IMR-90 (cell line): ENCODE results near the gene TNFRSF4. TPM values are rescaled to one million over a fixed set of nuclear protein-coding genes. Genes with fewer than 3 reads are reported as not detected.

Experiments
- ATAC-seq: fragments of 200-7000 bp; cut with Tn5 transposase; 2 replicates; pipeline ENCODE4 v1.9.1; 2020; ENCODE audit warnings: low read depth, mild to moderate bottlenecking, moderate library complexity
- BruUV-seq: library from RNA; stranded (reverse); fragments of 400-500 nt; replicated peaks from 2 replicates; lab custom pipeline; 2021; lab: Mats Ljungman, UMichigan
- CTCF ChIA-PET: fragments of 300-600 bp; formaldehyde crosslinking; extraction: SDS; loops from one replicate; lab custom pipeline; 2021; ENCODE audit warnings: antibody characterized with exemption; lab: Yijun Ruan, JAX
- POLR2A ChIA-PET: fragments of 300-600 bp; sonication (Branson Sonifier 250); formaldehyde crosslinking; loops from one replicate; lab custom pipeline; 2022; ENCODE audit warnings: antibody characterized with exemption; ENCODE audit not compliant: unreplicated experiment; lab: Charles Lee
- DNase-seq: peaks from one replicate; pipeline ENCODE4 v3.0.0; 2013
- H2AFZ ChIP-seq: replicated peaks from 2 replicates; pipeline ENCODE3; 2013; ENCODE audit warnings: low read length, mild to moderate bottlenecking; ENCODE audit not compliant: poor library complexity
- H2AK5ac ChIP-seq: 2 replicates; pipeline ENCODE4 v1.6.1; 2013; ENCODE audit warnings: low read depth, low read length, inconsistent platforms
- H2AK9ac ChIP-seq: replicated peaks from 2 replicates; pipeline ENCODE3; 2013; ENCODE audit warnings: mild to moderate bottlenecking, low read depth, low read length, moderate library complexity; ENCODE audit not compliant: poor library complexity
- H2BK120ac ChIP-seq: 2 replicates; pipeline ENCODE4 v1.6.1; 2013; ENCODE audit warnings: low read depth, low read length, inconsistent platforms
- H2BK15ac ChIP-seq: 3 replicates; pipeline ENCODE4 v1.6.1; 2013; ENCODE audit warnings: low read depth, low read length, inconsistent platforms
- H2BK20ac ChIP-seq: 2 replicates; pipeline ENCODE4 v1.6.1; 2013; ENCODE audit warnings: low read depth, mild to moderate bottlenecking, inconsistent platforms, low read length, moderate library complexity
- H2BK5ac ChIP-seq: 2 replicates; pipeline ENCODE4 v1.6.1; 2013; ENCODE audit warnings: mild to moderate bottlenecking, low read depth, low read length, inconsistent platforms; ENCODE audit not compliant: poor library complexity, severe bottlenecking
- H3K14ac ChIP-seq: replicated peaks from 2 replicates; pipeline ENCODE4 v1.6.1; 2013; ENCODE audit warnings: low read depth, low read length, inconsistent platforms
- H3K18ac ChIP-seq: 2 replicates; pipeline ENCODE4 v1.6.1; 2013; ENCODE audit warnings: low read depth, low read length, control low read depth
- H3K23ac ChIP-seq: 2 replicates; pipeline ENCODE4 v1.6.1; 2013; ENCODE audit warnings: low read depth, low read length, inconsistent platforms
- H3K27ac ChIP-seq: 2 replicates; pipeline ENCODE4 v1.5.1; 2013; ENCODE audit warnings: mild to moderate bottlenecking, control low read depth, low read length; ENCODE audit not compliant: insufficient read depth
- H3K27me3 ChIP-seq: 2 replicates; pipeline ENCODE4 v1.6.1; 2013; ENCODE audit warnings: low read length; ENCODE audit not compliant: control insufficient read depth, insufficient read depth
- H3K36me3 ChIP-seq: 2 replicates; pipeline ENCODE4 v1.6.1; 2013; ENCODE audit warnings: low read length, mixed read lengths; ENCODE audit not compliant: control insufficient read depth, insufficient read depth
- H3K4ac ChIP-seq: 2 replicates; pipeline ENCODE4 v1.6.1; 2013; ENCODE audit warnings: low read depth, low read length, inconsistent platforms
- H3K4me1 ChIP-seq: 2 replicates; pipeline ENCODE4 v1.6.1; 2013; ENCODE audit warnings: low read length, mixed read lengths; ENCODE audit not compliant: control insufficient read depth, insufficient read depth
- H3K4me2 ChIP-seq: 2 replicates; pipeline ENCODE4 v1.6.1; 2013; ENCODE audit warnings: low read depth, mild to moderate bottlenecking, control low read depth, low read length, moderate library complexity
- H3K4me3 ChIP-seq: 2 replicates; pipeline ENCODE4 v1.5.1; 2013; ENCODE audit warnings: low read depth, mild to moderate bottlenecking, control low read depth, low read length, moderate library complexity; ENCODE audit not compliant: insufficient read depth
- H3K56ac ChIP-seq: 2 replicates; pipeline ENCODE4 v1.6.1; 2013; ENCODE audit warnings: low read length, inconsistent platforms; ENCODE audit not compliant: insufficient read depth; ENCODE audit errors: extremely low read depth
- H3K79me1 ChIP-seq, 2 experiments: 2 replicates each; pipeline ENCODE4 v1.6.1; 2013; ENCODE audit warnings: low read length in 2 of 2, inconsistent platforms in 1 of 2, low read depth in 1 of 2
- H3K9ac ChIP-seq: 2 replicates; pipeline ENCODE4 v1.6.1; 2013; ENCODE audit warnings: low read depth, low read length, control low read depth
- H3K9me1 ChIP-seq: 2 replicates; pipeline ENCODE4 v1.6.1; 2013; ENCODE audit warnings: low read length, inconsistent platforms; ENCODE audit not compliant: insufficient read depth
- H3K9me3 ChIP-seq: 2 replicates; pipeline ENCODE4 v1.6.1; 2013; ENCODE audit warnings: low read length; ENCODE audit not compliant: control insufficient read depth, insufficient read depth
- H4K20me1 ChIP-seq: 2 replicates; pipeline ENCODE4 v1.6.1; 2013; ENCODE audit warnings: low read length, inconsistent platforms; ENCODE audit not compliant: insufficient read depth
- H4K5ac ChIP-seq: 2 replicates; pipeline ENCODE4 v1.6.1; 2013; ENCODE audit warnings: mild to moderate bottlenecking, low read depth, low read length, control low read depth
- H4K8ac ChIP-seq, 2 experiments: 2 replicates each; pipeline ENCODE4 v1.6.1; 2013; ENCODE audit warnings: low read depth in 2 of 2, low read length in 2 of 2, control low read depth in 1 of 2, inconsistent platforms in 1 of 2
- H4K91ac ChIP-seq: 2 replicates; pipeline ENCODE4 v1.6.1; 2013; ENCODE audit warnings: low read depth, low read length, inconsistent platforms; ENCODE audit not compliant: insufficient read depth
- BHLHE40 ChIP-seq: fragments of 150-350 bp; IDR thresholded peaks from 2 replicates; pipeline ENCODE4 v1.6.1; 2016; ENCODE audit warnings: mild to moderate bottlenecking, low read depth, low read length
- CEBPB ChIP-seq: IDR thresholded peaks from 2 replicates; pipeline ENCODE4 v1.6.1; 2012; ENCODE audit warnings: low read depth, low read length, improper control_type of control experiment
- CHD1 ChIP-seq: IDR thresholded peaks from 2 replicates; pipeline ENCODE4 v1.6.1; 2012; ENCODE audit warnings: low read depth, low read length, improper control_type of control experiment
- ELK1 ChIP-seq: fragments of 150-350 bp; IDR thresholded peaks from 2 replicates; pipeline ENCODE4 v1.6.1; 2016; ENCODE audit warnings: low read depth, mild to moderate bottlenecking, low read length, moderate library complexity, borderline replicate concordance
- FOS ChIP-seq: fragments of 150-350 bp; IDR thresholded peaks from 2 replicates; pipeline ENCODE4 v1.6.1; 2016; ENCODE audit warnings: low read depth, low read length
- MAFK ChIP-seq: IDR thresholded peaks from 2 replicates; pipeline ENCODE4 v1.6.1; 2012; ENCODE audit warnings: low read depth, low read length, improper control_type of control experiment
- MAZ ChIP-seq: IDR thresholded peaks from 2 replicates; pipeline ENCODE4 v1.6.1; 2012; ENCODE audit warnings: low read depth, mild to moderate bottlenecking, low read length, improper control_type of control experiment, moderate library complexity, borderline replicate concordance
- MXI1 ChIP-seq: IDR thresholded peaks from 2 replicates; pipeline ENCODE4 v1.6.1; 2012; ENCODE audit warnings: low read depth, mild to moderate bottlenecking, low read length, moderate library complexity, borderline replicate concordance
- NFE2L2 ChIP-seq: fragments of 150-350 bp; IDR thresholded peaks from 2 replicates; pipeline ENCODE4 v1.6.1; 2016; ENCODE audit warnings: low read depth, mild to moderate bottlenecking, low read length
- POLR2A ChIP-seq: IDR thresholded peaks from 2 replicates; pipeline ENCODE4 v1.6.1; 2012; ENCODE audit warnings: mild to moderate bottlenecking, low read depth, low read length
- RAD21 ChIP-seq: IDR thresholded peaks from 2 replicates; pipeline ENCODE4 v1.6.1; 2012; ENCODE audit warnings: low read length, improper control_type of control experiment
- RCOR1 ChIP-seq: IDR thresholded peaks from 2 replicates; pipeline ENCODE4 v1.6.1; 2012; ENCODE audit warnings: mild to moderate bottlenecking, low read length, improper control_type of control experiment; ENCODE audit not compliant: insufficient replicate concordance
- RFX5 ChIP-seq: IDR thresholded peaks from 2 replicates; pipeline ENCODE4 v1.8.0; 2012; ENCODE audit warnings: low read depth, mild to moderate bottlenecking, low read length, moderate library complexity
- SMC3 ChIP-seq: fragments of 150-350 bp; IDR thresholded peaks from 2 replicates; pipeline ENCODE4 v1.6.1; 2016; ENCODE audit warnings: low read depth, mild to moderate bottlenecking, antibody characterized with exemption, low read length, moderate library complexity
- USF2 ChIP-seq: fragments of 150-350 bp; IDR thresholded peaks from 2 replicates; pipeline ENCODE4 v1.6.1; 2017; ENCODE audit warnings: mild to moderate bottlenecking, antibody characterized with exemption, low read length, low read depth
- WGBS, 2 experiments: methylation state at CpG; one replicate each; pipeline versions ENCODE4 v1.1.5 to v1.1.7; 2013; ENCODE audit warnings: missing lambda C conversion rate in 2 of 2; ENCODE audit not compliant: insufficient read length in 1 of 2; ENCODE audit errors: extremely low coverage in 2 of 2; 5-methylcytosine and 5-hydroxymethylcytosine counted together
- dilution Hi-C: fragments of 300-500 bp; cut with HindIII; formaldehyde crosslinking; loops from one replicate; pipeline ENCODE4 v1.14.3; 2018; ENCODE audit warnings: low sequenced_read_pairs; ENCODE audit not compliant: unreplicated experiment
- in situ Hi-C: fragments of 300-500 bp; cut with MboI; formaldehyde crosslinking; loops from 3 replicates; pipeline ENCODE4 v1.14.3; 2019; ENCODE audit warnings: low sequenced_read_pairs, inconsistent platforms, mixed read lengths
- intact Hi-C: fragments of 100-400 bp; cut with micrococcal nuclease; formaldehyde crosslinking; loops from 2 replicates; pipeline ENCODE4 v1.10.0; 2022
- polyA plus RNA-seq, 3 experiments: library from polyadenylated mRNA; depleted of rRNA; stranded (reverse); fragments of >200 nt; gene quantifications; 2 replicates each; pipeline ENCODE4 v1.2.3, GENCODE V29; 2012; ENCODE audit warnings: low replicate concordance in 1 of 3
- total RNA-seq: library from RNA; depleted of rRNA; stranded (reverse); fragments of >200 nt; gene quantifications from 2 replicates; pipeline ENCODE4 v1.2.3, GENCODE V29; 2012

Gene TNFRSF4
- total and polyA plus RNA-seq, 2 of the 4 experiments (the other 2 are of a cell fraction), result 0.15 TPM; not detected in 1

- Histone ChIP-seq H2AK5ac (peak overlapping the region; percentile 28; the same call in 1 of the 2 replicates), H3K4me3 (no peak overlapping the region), H2AFZ (no peak overlapping the region), H4K8ac (no peak overlapping the region), H3K79me1 (no peaks in the 10 kb centered on the region), H2BK120ac (no peak overlapping the region), H2AK9ac (no peak overlapping the region), H4K20me1 (peaks cover 8% of the 10 kb centered on the region), H4K91ac (no peak overlapping the region), H2BK5ac (no peak overlapping the region), H3K14ac (no peak overlapping the region), H3K9me3 (no peaks in the 10 kb centered on the region), H3K27me3 (no peaks in the 10 kb centered on the region; the same call in 1 of the 2 replicates), H3K23ac (no peak overlapping the region), H3K9ac (no peak overlapping the region), H3K18ac (no peak overlapping the region), H3K4me2 (no peak overlapping the region), H3K27ac (no peak overlapping the region), H3K9me1 (no peaks in the 10 kb centered on the region), H3K4ac (no peak overlapping the region), H4K5ac (no peak overlapping the region), H3K56ac (no peak overlapping the region), H2BK20ac (no peak overlapping the region), H3K36me3 (peaks cover 4% of the 10 kb centered on the region; the same call in 1 of the 2 replicates), H3K4me1 (peaks cover 12% of the 10 kb centered on the region), H2BK15ac (no peak overlapping the region)
- 96% methylated on average over 13 of the region's 31 CpGs; no CpG with 5 or more reads in 1 of the 2 experiments for WGBS, 2 experiments
- BruUV-seq, result no TSS peak
- dilution Hi-C loops (no loop called here), intact Hi-C loops (no loop called here), in situ Hi-C loops (no loop called here)
- no peak for ATAC-seq
- CTCF ChIA-PET, result no interaction called here
- DNase-seq, result no peak
- POLR2A ChIA-PET, result no interaction called here
- TF ChIP-seq NFE2L2, result no peak
- TF ChIP-seq SMC3, result no peak
- TF ChIP-seq ELK1, result no peak
- TF ChIP-seq FOS, result no peak
- TF ChIP-seq MXI1, result no peak
- TF ChIP-seq CHD1, result no peak
- no peak for TF ChIP-seq MAFK
- no peak for TF ChIP-seq USF2
- TF ChIP-seq MAZ, result no peak
- no peak for TF ChIP-seq BHLHE40
- no peak for TF ChIP-seq POLR2A
- TF ChIP-seq RFX5, result no peak
- no peak for TF ChIP-seq RAD21
- TF ChIP-seq RCOR1, result no peak
- no peak for TF ChIP-seq CEBPB
Observed at GRCh38 chr1:1210726-1211540, 3.0 kb downstream of the TNFRSF4 start.
